HCT116 (cell line): Measurements from ENCODE around the gene DDT. TPM values are rescaled to one million over a fixed set of nuclear protein-coding genes. Genes with fewer than 3 reads are reported as not detected.

Source experiments
- ATAC-seq: fragments of 200-7000 bp; cut with Tn5 transposase; 2 replicates; pipeline ENCODE4 v1.9.1; 2020; ENCODE audit warnings: mild to moderate bottlenecking, moderate library complexity
- BruUV-seq: library from RNA; stranded (reverse); fragments of 400-500 nt; replicated peaks from 2 replicates; lab custom pipeline; 2021; lab: Mats Ljungman, UMichigan
- CTCF ChIA-PET: fragments of 300-600 bp; sonication (Branson Sonifier 250); formaldehyde crosslinking; loops from one replicate; lab custom pipeline; 2021; ENCODE audit warnings: antibody characterized with exemption; lab: Charles Lee
- POLR2A ChIA-PET: fragments of 300-600, 350-600 bp; sonication (Branson Sonifier 250); formaldehyde crosslinking; loops from one replicate; lab custom pipeline; 2021; ENCODE audit warnings: antibody characterized with exemption; lab: Charles Lee
- RAD21 ChIA-PET, 2 experiments: fragments of 300-600 bp; sonication (Branson Sonifier 250); formaldehyde crosslinking; loops; one replicate each; lab custom pipeline; 2023; ENCODE audit warnings: low total read pairs in 2 of 2; ENCODE audit not compliant: uncharacterized antibody in 2 of 2, unreplicated experiment in 2 of 2, low non-redundant PET in 1 of 2; lab: Charles Lee
- DNase-seq: peaks from one replicate; pipeline ENCODE4 v3.0.0-alpha.2; 2010; ENCODE audit warnings: low read depth, low spot score
- H2AFZ ChIP-seq: fragments of 200-600 bp; shearing (Covaris generic), sonication (generic); 2 replicates; pipeline ENCODE4 v1.6.1; 2017; ENCODE audit warnings: low read depth, mixed run types, mixed read lengths, antibody characterized with exemption, low read length; ENCODE audit not compliant: poor library complexity, severe bottlenecking
- H3K27ac ChIP-seq: 2 replicates; pipeline ENCODE4 v1.5.1; 2012; ENCODE audit warnings: low read depth, low read length
- H3K27me3 ChIP-seq: fragments of 200-600 bp; sonication (generic); 2 replicates; pipeline ENCODE4 v1.6.1; 2016; ENCODE audit warnings: mixed run types, low read length, mixed read lengths; ENCODE audit not compliant: insufficient read depth
- H3K36me3 ChIP-seq, 2 experiments: fragments of 200-500 bp in 1 of 2; fragments of 200-600 bp in 1 of 2; sonication (Bioruptor generic) in 1 of 2; sonication (generic) in 1 of 2; 2 replicates each; pipeline versions ENCODE4 v1.5.1 to v1.6.1; 2014 to 2016; ENCODE audit warnings: low read length in 2 of 2, inconsistent platforms in 1 of 2, mixed read lengths in 1 of 2, mixed run types in 1 of 2; ENCODE audit not compliant: insufficient read depth in 2 of 2, control insufficient read depth in 1 of 2
- H3K4me1 ChIP-seq, 2 experiments: fragments of 200-600 bp in 1 of 2; sonication (generic) in 1 of 2; 2 replicates each; pipeline versions ENCODE4 v1.5.1 to v1.6.1; 2012 to 2017; ENCODE audit warnings: low read length in 2 of 2, inconsistent platforms in 1 of 2, mild to moderate bottlenecking in 1 of 2, mixed read lengths in 1 of 2, mixed run types in 1 of 2, moderate library complexity in 1 of 2; ENCODE audit not compliant: insufficient read depth in 2 of 2, control insufficient read depth in 1 of 2
- H3K4me2 ChIP-seq: fragments of 200-600 bp; sonication (generic); 2 replicates; pipeline ENCODE4 v1.6.1; 2017; ENCODE audit warnings: mixed run types, low read length, mixed read lengths
- H3K4me3 ChIP-seq, 2 experiments: fragments of 200-600 bp in 1 of 2; sonication (generic) in 1 of 2; replicated peaks in 1 of 2; 2 replicates each; pipeline ENCODE4 v1.5.1; 2011 to 2016; ENCODE audit warnings: low read length in 2 of 2, control low read depth in 1 of 2, low read depth in 1 of 2, mild to moderate bottlenecking in 1 of 2, mixed read lengths in 1 of 2, mixed run types in 1 of 2
- H3K79me2 ChIP-seq: fragments of 200-600 bp; sonication (generic); 2 replicates; pipeline ENCODE4 v1.6.1; 2017; ENCODE audit warnings: mild to moderate bottlenecking, mixed run types, low read length, moderate library complexity, mixed read lengths; ENCODE audit not compliant: insufficient read depth
- H3K9ac ChIP-seq: fragments of 200-600 bp; sonication (generic); 2 replicates; pipeline ENCODE4 v1.6.1; 2016; ENCODE audit warnings: low read length, mixed read lengths
- H3K9me2 ChIP-seq: fragments of 200-600 bp; sonication (generic), shearing (Covaris generic); 2 replicates; pipeline ENCODE4 v1.6.1; 2017; ENCODE audit warnings: mixed run types, mild to moderate bottlenecking, moderate library complexity; ENCODE audit not compliant: insufficient read depth
- H3K9me3 ChIP-seq, 2 experiments: fragments of 200-500 bp in 1 of 2; fragments of 200-600 bp in 1 of 2; sonication (Bioruptor generic) in 1 of 2; sonication (generic) in 1 of 2; 2 replicates each; pipeline ENCODE4 v1.6.1; 2014 to 2017; ENCODE audit warnings: low read length in 2 of 2, mixed read lengths in 2 of 2, inconsistent platforms in 1 of 2, low read depth in 1 of 2, mild to moderate bottlenecking in 1 of 2, mixed run types in 1 of 2, moderate library complexity in 1 of 2; ENCODE audit not compliant: control insufficient read depth in 1 of 2, insufficient read depth in 1 of 2
- H4K20me1 ChIP-seq: fragments of 200-600 bp; sonication (generic), shearing (Covaris generic); 2 replicates; pipeline ENCODE4 v1.6.1; 2017; ENCODE audit warnings: mixed run types, mild to moderate bottlenecking, moderate library complexity; ENCODE audit not compliant: insufficient read depth
- CBX3 ChIP-seq: IDR thresholded peaks from 2 replicates; pipeline ENCODE4 v1.6.1; 2012; ENCODE audit warnings: low read depth
- ELF1 ChIP-seq: IDR thresholded peaks from 2 replicates; pipeline ENCODE4 v1.6.1; 2012; ENCODE audit warnings: low read depth, borderline replicate concordance
- EZH2 ChIP-seq: fragments of 200-600 bp; sonication (generic); IDR thresholded peaks from 2 replicates; pipeline ENCODE4 v1.6.1; 2017; ENCODE audit warnings: antibody characterized with exemption, mixed run types
- EZH2phosphoT487 ChIP-seq: fragments of 200-600 bp; IDR thresholded peaks from 2 replicates; pipeline ENCODE4 v1.6.1; 2018; ENCODE audit warnings: antibody characterized with exemption, borderline replicate concordance
- SRF ChIP-seq: IDR thresholded peaks from 2 replicates; pipeline ENCODE4 v1.6.1; 2012; ENCODE audit warnings: low read depth
- YY1 ChIP-seq: IDR thresholded peaks from 2 replicates; pipeline ENCODE4 v1.6.1; 2011; ENCODE audit warnings: low read length, low read depth, moderate library complexity, mild to moderate bottlenecking; ENCODE audit not compliant: insufficient replicate concordance; ENCODE audit errors: extremely low read depth
- ZFX ChIP-seq: fragments of 450-650 bp; IDR thresholded peaks from 2 replicates; pipeline ENCODE4 v1.6.1; 2017
- intact Hi-C: fragments of 100-400 bp; cut with micrococcal nuclease; formaldehyde crosslinking; loops from 2 replicates; pipeline ENCODE4 v1.10.0; 2022
- total RNA-seq: library from RNA; stranded (reverse); gene quantifications from one replicate; pipeline ENCODE4 v1.2.1, GENCODE V29; 2021; ENCODE audit not compliant: unreplicated experiment
- TF ChIP-seq, protein P1 (sequence below), 3 experiments: fragments of 200-600 bp in 1 of 3; sonication (generic) in 1 of 3; IDR thresholded peaks in 2 of 3; conservative IDR thresholded peaks in 1 of 3; 2 replicates each; pipeline ENCODE4 v1.5.1; 2012 to 2017; ENCODE audit warnings: low read depth in 2 of 3, low read length in 2 of 3, antibody characterized with exemption in 1 of 3, borderline replicate concordance in 1 of 3, control low read depth in 1 of 3, mild to moderate bottlenecking in 1 of 3, mixed read lengths in 1 of 3, mixed run types in 1 of 3, moderate library complexity in 1 of 3; ENCODE audit not compliant: insufficient read depth in 1 of 3
- TF ChIP-seq, protein P2 (sequence below): IDR thresholded peaks from 2 replicates; pipeline ENCODE4 v1.6.1; 2012; ENCODE audit warnings: low read depth

Gene DDT
- total RNA-seq, 1 experiment from 2014 or later: 217 TPM

DNA sequence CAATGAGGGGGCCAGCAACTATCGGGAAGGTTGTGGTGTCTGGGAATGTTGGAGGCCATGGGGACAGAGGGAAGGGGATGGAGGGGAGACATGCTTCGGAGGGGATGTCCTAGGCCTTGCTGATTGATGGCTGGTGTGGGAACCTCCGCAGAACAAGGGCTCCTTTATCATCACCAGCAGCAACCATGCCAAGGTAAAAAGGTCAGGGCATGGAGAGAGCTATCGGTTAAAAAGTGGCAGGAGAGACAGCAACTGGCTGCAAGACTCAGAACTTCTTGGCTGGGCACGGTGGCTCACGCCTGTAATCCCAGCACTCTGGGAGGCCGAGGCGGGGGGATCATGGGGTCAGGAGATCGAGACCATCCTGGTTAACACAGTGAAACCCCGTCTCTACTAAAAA lies 28.0 kb upstream of the DDT start:
- H3K4me3 ChIP-seq: no peak overlapping the region
- no peaks in the 10 kb centered on the region for H3K9me3 ChIP-seq
- no TSS peak for BruUV-seq
- H3K4me2 ChIP-seq: no peak overlapping the region
- intact Hi-C loops: no loop called here
- no peaks in the 10 kb centered on the region for H3K79me2 ChIP-seq
- no peaks in the 10 kb centered on the region for H3K9me2 ChIP-seq
- no peak overlapping the region for H2AFZ ChIP-seq
- CTCF ChIA-PET: no interaction called here
- POLR2A ChIA-PET: interaction anchor here (1.4 kb wide), 1 partner anchor 9 kb away, joined by 3 read pairs; the partner anchor contains the start of gene CABIN1
- no peak overlapping the region for H3K9ac ChIP-seq
- TF ChIP-seq EZH2 (no peak), YY1 (no peak), EZH2phosphoT487 (no peak), ELF1 (no peak), ZFX (no peak), SRF (no peak), CBX3 (no peak)
- TF ChIP-seq, protein P1, sequence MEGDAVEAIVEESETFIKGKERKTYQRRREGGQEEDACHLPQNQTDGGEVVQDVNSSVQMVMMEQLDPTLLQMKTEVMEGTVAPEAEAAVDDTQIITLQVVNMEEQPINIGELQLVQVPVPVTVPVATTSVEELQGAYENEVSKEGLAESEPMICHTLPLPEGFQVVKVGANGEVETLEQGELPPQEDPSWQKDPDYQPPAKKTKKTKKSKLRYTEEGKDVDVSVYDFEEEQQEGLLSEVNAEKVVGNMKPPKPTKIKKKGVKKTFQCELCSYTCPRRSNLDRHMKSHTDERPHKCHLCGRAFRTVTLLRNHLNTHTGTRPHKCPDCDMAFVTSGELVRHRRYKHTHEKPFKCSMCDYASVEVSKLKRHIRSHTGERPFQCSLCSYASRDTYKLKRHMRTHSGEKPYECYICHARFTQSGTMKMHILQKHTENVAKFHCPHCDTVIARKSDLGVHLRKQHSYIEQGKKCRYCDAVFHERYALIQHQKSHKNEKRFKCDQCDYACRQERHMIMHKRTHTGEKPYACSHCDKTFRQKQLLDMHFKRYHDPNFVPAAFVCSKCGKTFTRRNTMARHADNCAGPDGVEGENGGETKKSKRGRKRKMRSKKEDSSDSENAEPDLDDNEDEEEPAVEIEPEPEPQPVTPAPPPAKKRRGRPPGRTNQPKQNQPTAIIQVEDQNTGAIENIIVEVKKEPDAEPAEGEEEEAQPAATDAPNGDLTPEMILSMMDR (IDR thresholded peaks at IDR 0.05 in 2 of 3, conservative IDR thresholded peaks at IDR 0.05 in 1 of 3; ENCODE audit: borderline replicate concordance in 1 of 3, insufficient read depth in 1 of 3, low read depth in 2 of 3, low read length in 2 of 3): no peak
- TF ChIP-seq, protein P2, sequence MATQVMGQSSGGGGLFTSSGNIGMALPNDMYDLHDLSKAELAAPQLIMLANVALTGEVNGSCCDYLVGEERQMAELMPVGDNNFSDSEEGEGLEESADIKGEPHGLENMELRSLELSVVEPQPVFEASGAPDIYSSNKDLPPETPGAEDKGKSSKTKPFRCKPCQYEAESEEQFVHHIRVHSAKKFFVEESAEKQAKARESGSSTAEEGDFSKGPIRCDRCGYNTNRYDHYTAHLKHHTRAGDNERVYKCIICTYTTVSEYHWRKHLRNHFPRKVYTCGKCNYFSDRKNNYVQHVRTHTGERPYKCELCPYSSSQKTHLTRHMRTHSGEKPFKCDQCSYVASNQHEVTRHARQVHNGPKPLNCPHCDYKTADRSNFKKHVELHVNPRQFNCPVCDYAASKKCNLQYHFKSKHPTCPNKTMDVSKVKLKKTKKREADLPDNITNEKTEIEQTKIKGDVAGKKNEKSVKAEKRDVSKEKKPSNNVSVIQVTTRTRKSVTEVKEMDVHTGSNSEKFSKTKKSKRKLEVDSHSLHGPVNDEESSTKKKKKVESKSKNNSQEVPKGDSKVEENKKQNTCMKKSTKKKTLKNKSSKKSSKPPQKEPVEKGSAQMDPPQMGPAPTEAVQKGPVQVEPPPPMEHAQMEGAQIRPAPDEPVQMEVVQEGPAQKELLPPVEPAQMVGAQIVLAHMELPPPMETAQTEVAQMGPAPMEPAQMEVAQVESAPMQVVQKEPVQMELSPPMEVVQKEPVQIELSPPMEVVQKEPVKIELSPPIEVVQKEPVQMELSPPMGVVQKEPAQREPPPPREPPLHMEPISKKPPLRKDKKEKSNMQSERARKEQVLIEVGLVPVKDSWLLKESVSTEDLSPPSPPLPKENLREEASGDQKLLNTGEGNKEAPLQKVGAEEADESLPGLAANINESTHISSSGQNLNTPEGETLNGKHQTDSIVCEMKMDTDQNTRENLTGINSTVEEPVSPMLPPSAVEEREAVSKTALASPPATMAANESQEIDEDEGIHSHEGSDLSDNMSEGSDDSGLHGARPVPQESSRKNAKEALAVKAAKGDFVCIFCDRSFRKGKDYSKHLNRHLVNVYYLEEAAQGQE: no peak
- H3K4me1 ChIP-seq: peaks cover 0 to 12% of the 10 kb centered on the region in 2 experiments; a peak in 2 of 4 replicates
- no peaks in the 10 kb centered on the region for H3K27me3 ChIP-seq
- H3K36me3 ChIP-seq: no peaks in the 10 kb centered on the region
- H4K20me1 ChIP-seq: no peaks in the 10 kb centered on the region
- ATAC-seq (no peak), DNase-seq (no peak)
- no peak overlapping the region for H3K27ac ChIP-seq
- RAD21 ChIA-PET: no interaction called here
